Ascending aorta (tissue), 2 donors: ENCODE data around the gene CA6. TPM values are rescaled to one million over a fixed set of nuclear protein-coding genes. Genes with fewer than 3 reads are reported as not detected.

Source experiments
- DNase-seq, 2 donors: peaks; one replicate each; pipeline ENCODE4 v3.0.0-alpha.2; 2019; ENCODE audit warnings: low spot score in 2 of 2
- H3K27ac ChIP-seq, 2 donors: fragments of 200-600 bp; sonication (generic); one replicate each; pipeline ENCODE4 v1.5.1; 2016 to 2017; ENCODE audit warnings: mild to moderate bottlenecking in 1 of 2
- H3K27me3 ChIP-seq: fragments of 200-600 bp; sonication (generic); one replicate; pipeline ENCODE4 v1.5.1; 2017
- H3K36me3 ChIP-seq, 2 donors: fragments of 200-600 bp; sonication (generic); one replicate each; pipeline ENCODE4 v1.5.1; 2016
- H3K4me1 ChIP-seq, 2 donors: fragments of 200-600 bp; sonication (generic); one replicate each; pipeline ENCODE4 v1.5.1; 2016 to 2017; ENCODE audit warnings: mild to moderate bottlenecking in 1 of 2
- H3K4me3 ChIP-seq, 2 donors: fragments of 200-600 bp; sonication (generic); one replicate each; pipeline ENCODE4 v1.5.1; 2016 to 2017; ENCODE audit warnings: mild to moderate bottlenecking in 1 of 2
- H3K9me3 ChIP-seq, 2 donors: fragments of 200-600 bp; sonication (generic); one replicate each; pipeline ENCODE4 v1.5.1; 2016
- CTCF ChIP-seq, 3 experiments: fragments of 200-600 bp in 2 of 3; fragments of 450-650 bp in 1 of 3; sonication (generic) in 2 of 3; IDR thresholded peaks; one replicate each; pipeline ENCODE4 v1.5.1; 2016 to 2019; ENCODE audit warnings: antibody characterized with exemption in 3 of 3, mild to moderate bottlenecking in 1 of 3, moderate library complexity in 1 of 3
- intact Hi-C: fragments of 100-400 bp; cut with DNase I; formaldehyde crosslinking; loops from one replicate; pipeline ENCODE4 v1.15.1; 2023
- total RNA-seq: library from RNA; depleted of rRNA; stranded (reverse); fragments of >200 nt; gene quantifications from one replicate; pipeline ENCODE4 v1.1.0, GENCODE V29; 2016

The CA6 gene
- total RNA-seq, 1 donor from 2014 or later = not detected

DNA sequence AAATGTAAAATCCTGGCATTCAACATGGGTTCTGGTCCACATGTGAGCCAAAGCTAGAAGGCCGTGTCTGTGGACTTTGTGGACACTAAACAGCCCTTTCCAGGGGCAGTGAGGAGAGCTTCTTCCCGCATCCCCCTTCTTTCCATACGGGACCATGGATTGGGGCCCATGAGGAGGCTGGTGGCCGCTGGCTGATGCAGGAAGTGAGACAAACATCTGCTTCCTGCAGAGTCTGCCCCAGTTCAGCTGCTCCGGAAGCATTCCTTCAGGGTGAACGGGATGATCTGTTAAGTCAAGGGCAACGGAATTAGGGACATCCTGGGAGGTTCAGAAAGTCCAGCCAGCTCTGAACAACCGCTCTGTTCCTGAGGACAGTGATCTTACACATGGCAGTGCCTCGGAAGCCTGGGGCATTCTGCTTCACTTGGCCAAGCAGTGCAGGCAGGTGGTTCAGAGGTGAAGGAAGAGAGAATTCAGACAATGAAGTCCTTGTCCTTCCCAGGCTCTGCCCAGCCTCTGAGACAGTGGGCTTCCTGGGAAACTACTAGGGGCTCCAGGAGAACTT, 1.5 kb downstream of the CA6 start:
- Histone ChIP-seq H3K27me3 (no peaks in the 10 kb centered on the region), H3K27ac (no peak overlapping the region), H3K4me3 (no peak overlapping the region), H3K9me3 (no peaks in the 10 kb centered on the region), H3K36me3 (no peaks in the 10 kb centered on the region), H3K4me1 (no peaks in the 10 kb centered on the region)
- intact Hi-C loops = no loop called here
- no peak for TF ChIP-seq CTCF (IDR thresholded peaks at IDR 0.05)
- DNase-seq = no peak

- no peak overlapping the region for H3K4me3 ChIP-seq
- no peaks in the 10 kb centered on the region for H3K4me1 ChIP-seq
- intact Hi-C loops = no loop called here
- no peak for TF ChIP-seq CTCF (IDR thresholded peaks at IDR 0.05)
- H3K36me3 ChIP-seq = no peaks in the 10 kb centered on the region
- no peaks in the 10 kb centered on the region for H3K9me3 ChIP-seq
- H3K27ac ChIP-seq = no peak overlapping the region
- no peaks in the 10 kb centered on the region for H3K27me3 ChIP-seq
- DNase-seq = no peak
Observed at GRCh38 chr1:8950309-8950708, 4.6 kb downstream of the CA6 start.

- no peaks in the 10 kb centered on the region for H3K9me3 ChIP-seq
- H3K4me3 ChIP-seq = no peak overlapping the region
- intact Hi-C loops = no loop called here
- no peak for TF ChIP-seq CTCF (IDR thresholded peaks at IDR 0.05)
- no peak for DNase-seq
- H3K27ac ChIP-seq = no peak overlapping the region
- H3K4me1 ChIP-seq = no peaks in the 10 kb centered on the region
- no peaks in the 10 kb centered on the region for H3K27me3 ChIP-seq
- H3K36me3 ChIP-seq = no peaks in the 10 kb centered on the region
Observed at GRCh38 chr1:8951231-8951630, 5.6 kb downstream of the CA6 start.

DNA sequence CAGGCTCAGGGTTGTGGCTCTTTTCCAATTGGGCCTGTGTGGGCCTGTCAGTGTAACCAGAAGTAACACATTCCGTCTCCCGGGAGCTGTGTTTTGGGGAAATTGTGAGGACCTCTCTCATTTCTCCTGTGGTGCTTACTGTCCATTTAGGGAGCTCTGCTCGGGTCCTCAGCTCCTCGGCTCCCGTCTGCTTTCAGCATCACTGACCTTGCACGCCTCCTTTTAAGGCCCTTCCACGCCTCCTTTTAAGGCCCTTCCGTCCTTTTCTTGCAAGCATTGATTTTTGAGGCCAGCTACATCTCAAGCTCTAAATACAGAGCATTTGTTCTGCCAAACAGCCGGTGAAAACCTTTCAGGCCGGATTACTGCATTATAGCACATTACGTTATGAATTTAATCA, 9.7 kb downstream of the CA6 start:
- intact Hi-C loops = no loop called here
- H3K36me3 ChIP-seq = no peaks in the 10 kb centered on the region
- no peak for DNase-seq
- H3K9me3 ChIP-seq = peaks cover 0 to 2% of the 10 kb centered on the region in 2 donors
- no peaks in the 10 kb centered on the region for H3K4me1 ChIP-seq
- no peak overlapping the region for H3K27ac ChIP-seq
- no peaks in the 10 kb centered on the region for H3K27me3 ChIP-seq
- no peak for TF ChIP-seq CTCF (IDR thresholded peaks at IDR 0.05)
- no peak overlapping the region for H3K4me3 ChIP-seq

DNA sequence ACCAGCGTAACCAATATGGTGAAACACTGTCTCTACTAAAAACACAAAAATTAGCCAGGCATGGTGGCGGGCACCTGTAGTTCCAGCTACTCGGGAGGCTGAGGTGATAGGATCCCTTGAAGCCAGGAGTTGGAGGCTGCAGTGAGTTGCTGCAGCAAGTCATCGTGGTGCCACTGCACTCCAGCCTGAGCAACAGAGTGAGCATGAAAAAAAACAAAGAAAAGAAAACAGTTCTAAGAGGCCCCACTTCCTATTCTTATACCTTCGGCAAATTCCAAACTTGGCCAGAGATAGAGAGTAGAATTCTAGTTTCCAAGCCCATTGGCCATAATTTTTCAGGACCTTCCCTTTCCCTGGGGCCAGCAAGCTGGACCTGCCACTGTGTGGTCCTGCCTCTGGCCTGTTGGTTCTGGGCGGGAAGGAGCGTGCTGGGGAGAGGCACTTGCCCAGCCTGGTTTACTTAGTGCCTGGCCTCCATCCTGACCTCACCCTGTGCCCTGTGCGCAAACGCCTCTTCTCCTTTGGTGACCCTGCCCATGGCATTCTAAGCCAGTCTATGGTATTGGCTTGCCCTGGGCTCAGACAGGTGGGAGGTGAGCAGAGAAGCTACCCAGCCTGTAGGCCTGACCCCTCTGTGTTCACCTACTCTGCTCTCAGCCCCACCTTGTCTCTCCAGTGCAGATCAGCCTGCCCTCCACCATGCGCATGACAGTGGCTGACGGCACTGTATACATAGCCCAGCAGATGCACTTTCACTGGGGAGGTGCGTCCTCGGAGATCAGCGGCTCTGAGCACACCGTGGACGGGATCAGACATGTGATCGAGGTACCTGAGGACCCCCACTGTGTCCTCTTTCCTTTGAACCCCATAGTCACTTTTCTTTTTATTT, 11.0 kb downstream of the CA6 start:
- no peak for DNase-seq
- H3K4me1 ChIP-seq = no peaks in the 10 kb centered on the region
- H3K27me3 ChIP-seq = no peaks in the 10 kb centered on the region
- H3K4me3 ChIP-seq = no peak overlapping the region
- H3K27ac ChIP-seq = no peak overlapping the region
- no peaks in the 10 kb centered on the region for H3K36me3 ChIP-seq
- intact Hi-C loops = no loop called here
- peaks cover 0 to 8% of the 10 kb centered on the region in 2 donors for H3K9me3 ChIP-seq
- no peak for TF ChIP-seq CTCF (IDR thresholded peaks at IDR 0.05)
